ENCODE data around the gene SLC22A17.
"Not testable (repeated sequence)": the region's sequence is repeated elsewhere in the genome, so short reads cannot be mapped to it uniquely, and the experiment has no call there.

Gene SLC22A17

GRCh38 chr14:23352506-23353432 lies at the start of gene SLC22A17:
Gene SLC22A17 (minus strand): TSS chr14:23352887.
- no peak for DNase-seq (ENCODE audit: low read depth)

DNA sequence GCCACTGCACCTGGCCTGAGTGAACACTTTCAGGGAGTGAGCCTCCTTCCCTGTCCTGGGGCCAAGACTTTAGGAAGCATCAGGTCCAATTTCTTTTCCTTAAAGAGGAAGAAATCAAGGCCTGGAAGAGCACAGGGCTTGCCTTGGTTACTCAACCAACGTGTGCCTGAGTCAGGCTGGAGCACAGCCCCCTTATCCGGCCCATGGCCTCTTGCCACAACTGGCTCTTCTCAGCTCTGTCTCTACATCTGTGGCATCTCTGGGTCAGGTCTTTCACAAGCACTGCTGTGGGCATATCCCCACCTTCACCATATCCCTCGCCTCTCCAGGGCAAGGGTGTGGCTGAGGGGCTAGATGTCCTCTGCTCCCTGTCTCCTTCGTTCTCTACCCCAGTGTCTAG lies 48.6 kb upstream of the SLC22A17 start:
- no peak for DNase-seq (ENCODE audit: low read depth)

- not testable (repeated sequence) for DNase-seq (ENCODE audit: low read depth)
Observed at GRCh38 chr14:23400496-23401149, 47.9 kb upstream of the SLC22A17 start.

GRCh38 chr14:23399591-23399990 lies 46.9 kb upstream of the SLC22A17 start:
- DNase-seq (ENCODE audit: low read depth) = no peak

DNA sequence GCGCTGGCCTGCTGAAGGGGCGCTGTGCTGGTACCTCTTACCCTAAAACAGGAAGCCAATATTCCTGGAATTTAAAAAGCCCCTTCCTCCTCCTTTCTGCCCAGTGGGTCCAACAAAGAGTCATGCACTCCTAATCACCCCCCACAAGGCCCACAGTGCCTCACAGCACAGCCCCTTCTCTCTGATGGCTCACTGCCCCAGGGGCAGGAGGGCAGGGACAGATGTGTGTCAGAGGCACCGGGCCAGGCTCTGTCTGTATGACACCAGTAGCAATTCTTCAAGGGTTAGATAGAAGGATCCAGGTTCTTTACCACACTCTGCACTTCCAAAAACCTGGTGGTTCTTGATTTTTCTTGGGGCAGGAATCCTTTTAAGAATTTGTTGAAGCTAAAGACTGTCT lies 46.4 kb upstream of the SLC22A17 start:
- no peak for DNase-seq (ENCODE audit: low read depth)

DNA sequence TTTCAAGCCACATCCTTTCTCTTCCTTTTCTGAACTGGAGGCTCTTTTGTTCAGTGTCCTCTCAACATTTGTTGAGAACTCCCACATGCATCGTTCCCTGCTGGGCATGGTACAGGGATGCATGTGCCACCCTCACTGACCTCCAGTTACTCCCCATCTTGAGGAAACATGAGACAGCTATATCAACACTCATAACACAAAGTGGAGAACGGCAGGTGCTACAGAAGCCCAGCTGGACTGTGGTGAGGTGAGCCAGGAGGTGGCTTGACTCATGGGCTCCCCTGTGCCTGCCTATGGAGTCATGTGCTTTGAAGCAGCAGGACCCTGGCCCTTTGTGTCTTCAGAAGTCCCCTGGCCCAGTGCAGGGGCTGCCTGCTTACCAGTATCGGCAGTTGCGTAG lies 45.7 kb upstream of the SLC22A17 start:
- no peak for DNase-seq (ENCODE audit: low read depth)

- DNase-seq (ENCODE audit: low read depth) = no peak
Observed at GRCh38 chr14:23396781-23397407, 44.2 kb upstream of the SLC22A17 start.

GRCh38 chr14:23396126-23396525 lies 43.4 kb upstream of the SLC22A17 start:
- DNase-seq (ENCODE audit: low read depth) = no peak

DNA sequence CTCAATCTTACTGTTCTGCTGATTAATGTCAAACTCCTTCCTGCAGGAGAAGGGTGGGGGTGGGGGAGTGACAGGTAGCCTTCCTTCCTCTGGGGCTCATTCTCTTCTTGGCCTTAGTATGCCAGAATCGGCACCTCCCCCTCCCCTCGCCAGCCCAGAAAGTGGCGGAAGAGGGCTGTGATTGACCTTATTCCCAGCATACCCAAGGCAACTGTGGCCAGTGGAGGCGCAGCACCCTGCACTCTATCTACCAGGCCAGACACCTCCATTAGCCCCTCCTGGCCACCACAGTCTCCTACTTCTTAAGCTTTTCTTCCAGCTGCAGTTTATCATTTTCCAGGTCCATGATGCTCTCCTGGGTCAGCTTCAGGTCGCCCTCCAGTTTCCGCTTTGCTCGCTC lies 39.9 kb upstream of the SLC22A17 start:
- DNase-seq (ENCODE audit: low read depth) = no peak

- DNase-seq (ENCODE audit: low read depth) = not testable (repeated sequence)
Observed at GRCh38 chr14:23389871-23390270, 37.2 kb upstream of the SLC22A17 start.

- DNase-seq (ENCODE audit: low read depth) = no peak
Observed at GRCh38 chr14:23389396-23389795, 36.7 kb upstream of the SLC22A17 start.

DNA sequence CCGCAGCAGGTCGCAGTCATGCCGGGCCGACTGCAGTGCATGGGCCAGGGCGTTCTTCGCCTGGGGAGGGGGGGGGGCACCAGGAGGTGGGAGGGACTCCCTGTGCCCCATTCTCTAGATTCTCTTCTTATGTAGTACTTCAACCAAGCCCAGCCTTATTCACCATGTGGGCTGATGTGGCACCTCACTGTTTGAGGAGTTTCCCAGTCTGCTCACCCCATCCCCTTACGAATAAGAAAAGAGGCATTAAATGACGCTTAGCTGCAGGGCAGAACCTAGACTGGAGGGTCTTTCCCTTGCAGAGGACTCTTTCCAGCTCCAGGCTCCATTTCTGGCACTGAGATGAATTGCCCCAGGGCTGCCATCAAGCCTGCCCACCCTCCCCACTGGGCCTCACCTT lies 36.3 kb upstream of the SLC22A17 start:
- no peak for DNase-seq (ENCODE audit: low read depth)

DNA sequence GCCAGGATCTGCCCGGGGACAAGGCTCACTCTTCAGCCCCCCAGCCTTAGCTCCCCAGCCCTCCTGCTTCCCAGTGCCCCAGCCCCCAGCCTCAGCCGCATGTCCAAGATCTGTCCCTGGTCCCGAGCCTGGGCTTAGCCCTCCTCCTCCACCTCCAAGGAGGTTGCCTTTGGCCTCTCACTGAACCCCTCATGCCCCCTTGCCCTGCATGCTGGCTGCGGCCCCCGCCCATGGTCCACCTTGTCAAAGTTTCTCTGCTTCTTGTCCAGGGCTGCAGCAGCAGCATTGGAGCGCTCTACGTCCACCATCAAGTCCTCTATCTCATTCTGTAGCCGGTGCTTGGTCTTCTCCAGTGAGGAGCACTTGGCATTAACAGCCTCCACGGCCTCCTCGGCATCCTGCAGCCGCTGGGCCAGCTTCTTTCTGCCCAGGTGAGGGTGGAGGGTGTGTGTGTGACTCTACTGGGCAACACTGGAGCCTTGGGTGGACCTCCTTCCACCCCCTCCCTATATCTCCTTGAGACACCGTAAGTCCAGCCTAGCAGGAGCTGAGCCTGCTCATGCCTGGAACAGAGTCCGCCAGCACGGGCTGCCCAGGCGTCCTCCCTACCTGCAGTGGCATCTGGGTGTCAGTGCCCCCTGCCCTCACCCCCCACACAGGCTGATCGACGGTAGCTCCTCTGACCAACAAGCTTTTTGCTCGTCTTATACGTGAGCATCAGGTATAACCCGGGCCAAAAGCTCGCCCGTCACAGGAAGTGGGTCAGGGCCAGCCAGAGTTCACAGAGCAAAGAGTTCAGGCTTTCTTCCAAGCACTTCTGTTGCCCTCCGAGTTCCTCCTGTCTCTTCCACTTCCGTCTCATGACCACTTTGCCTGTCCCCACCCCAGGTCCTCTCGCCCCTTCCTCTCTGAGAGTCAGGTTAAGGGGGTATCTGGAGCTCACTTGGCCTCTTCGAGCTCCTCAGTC lies 35.5 kb upstream of the SLC22A17 start:
- DNase-seq (ENCODE audit: low read depth) = no peak

- DNase-seq (ENCODE audit: low read depth) = no peak
Observed at GRCh38 chr14:23386999-23387398, 34.3 kb upstream of the SLC22A17 start.

DNA sequence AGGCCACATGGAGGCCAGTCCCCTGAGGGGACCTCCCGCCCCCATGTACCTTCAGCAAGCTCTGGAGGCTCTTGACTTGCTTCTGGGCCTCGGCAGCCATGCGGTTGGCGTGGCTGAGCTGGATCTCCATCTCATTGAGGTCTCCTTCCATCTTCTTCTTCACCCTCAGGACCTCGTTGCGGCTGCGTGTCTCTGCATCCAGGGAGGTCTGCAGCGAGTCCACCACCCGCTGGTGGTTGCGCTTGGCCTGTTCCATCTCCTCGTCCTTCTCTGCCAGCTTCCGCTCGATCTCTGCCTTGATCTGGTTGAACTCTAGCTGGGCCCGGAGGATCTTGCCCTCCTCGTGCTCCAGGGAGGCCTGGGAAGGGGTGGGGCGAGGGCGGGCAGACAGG lies 33.6 kb upstream of the SLC22A17 start:
- not testable (repeated sequence) for DNase-seq (ENCODE audit: low read depth)

- no peak for DNase-seq (ENCODE audit: low read depth)
Observed at GRCh38 chr14:23385642-23386265, 33.1 kb upstream of the SLC22A17 start.

- no peak for DNase-seq (ENCODE audit: low read depth)
Observed at GRCh38 chr14:23385244-23385641, 32.6 kb upstream of the SLC22A17 start.

DNA sequence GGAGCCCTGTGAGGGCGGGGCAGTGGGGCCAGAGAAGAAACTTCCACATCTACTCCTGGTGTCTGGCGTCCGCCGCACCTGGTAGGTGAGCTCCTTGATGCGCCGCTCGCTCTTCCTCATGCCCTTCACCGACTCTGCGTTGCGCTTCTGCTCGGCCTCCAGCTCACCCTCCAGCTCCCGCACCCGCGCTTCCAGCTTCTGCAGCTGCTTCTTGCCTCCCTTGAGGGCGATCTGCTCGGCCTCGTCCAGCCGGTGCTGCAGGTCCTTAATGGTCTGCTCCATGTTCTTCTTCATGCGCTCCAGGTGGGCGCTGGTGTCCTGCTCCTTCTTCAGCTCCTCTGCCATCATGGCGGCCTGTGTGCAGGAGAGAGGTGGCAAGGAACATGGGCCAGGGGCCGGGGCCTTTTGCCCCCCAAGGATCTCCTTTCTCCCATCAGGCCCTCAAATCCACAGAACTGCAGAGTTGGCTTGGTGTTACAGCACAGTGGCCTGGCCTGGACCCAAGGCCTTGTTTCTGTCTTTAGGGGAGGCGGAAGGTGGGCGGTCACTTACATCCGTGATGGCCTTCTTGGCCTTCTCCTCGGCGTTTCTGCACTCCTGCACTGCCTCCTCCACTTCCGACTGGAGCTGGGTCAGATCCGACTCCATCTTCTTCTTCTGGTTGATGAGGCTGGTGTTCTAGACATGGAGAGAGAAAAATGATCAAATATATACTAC lies 31.8 kb upstream of the SLC22A17 start:
- no peak for DNase-seq (ENCODE audit: low read depth)

GRCh38 chr14:23382731-23383440 lies 30.2 kb upstream of the SLC22A17 start:
- no peak for DNase-seq (ENCODE audit: low read depth)

- no peak for DNase-seq (ENCODE audit: low read depth)
Observed at GRCh38 chr14:23382276-23382675, 29.6 kb upstream of the SLC22A17 start.
